Astrocyte (in vitro differentiated cells and primary cell): ENCODE data around the gene DMTF1. TPM values are rescaled to one million over a fixed set of nuclear protein-coding genes. Genes with fewer than 3 reads are reported as not detected.
"Not testable (repeated sequence)": the region's sequence is repeated elsewhere in the genome, so short reads cannot be mapped to it uniquely, and the experiment has no call there.

Source experiments
- DNase-seq: peaks from one replicate; pipeline ENCODE4 v3.0.0-alpha.2; 2010; ENCODE audit warnings: low read depth
- FAIRE-seq: peaks from 2 replicates; lab custom pipeline; 2011; peaks lifted over from hg19 to GRCh38; lab: Jason Lieb, UNC
- H2AFZ ChIP-seq: 2 replicates; pipeline ENCODE4 v1.6.0; 2012; ENCODE audit warnings: low read depth, low read length, inconsistent platforms
- H3K27ac ChIP-seq: 2 replicates; pipeline ENCODE4 v1.5.1; 2011; ENCODE audit warnings: low read depth, low read length, inconsistent platforms
- H3K27me3 ChIP-seq: 2 replicates; pipeline ENCODE4 v1.6.0; 2011; ENCODE audit warnings: low read length, inconsistent platforms; ENCODE audit not compliant: insufficient read depth
- H3K36me3 ChIP-seq: 2 replicates; pipeline ENCODE4 v1.5.1; 2011; ENCODE audit warnings: low read length, inconsistent platforms; ENCODE audit not compliant: insufficient read depth
- H3K4me1 ChIP-seq: 2 replicates; pipeline ENCODE4 v1.5.1; 2011; ENCODE audit warnings: low read length, inconsistent platforms; ENCODE audit not compliant: insufficient read depth
- H3K4me2 ChIP-seq: 2 replicates; pipeline ENCODE4 v1.6.0; 2012; ENCODE audit warnings: low read length, inconsistent platforms
- H3K4me3 ChIP-seq: 2 replicates; pipeline ENCODE4 v1.5.1; 2011; ENCODE audit warnings: low read depth, mild to moderate bottlenecking, low read length, inconsistent platforms; ENCODE audit not compliant: insufficient read depth
- H3K79me2 ChIP-seq: 2 replicates; pipeline ENCODE4 v1.6.0; 2012; ENCODE audit warnings: mild to moderate bottlenecking, low read length, inconsistent platforms; ENCODE audit not compliant: insufficient read depth
- H3K9ac ChIP-seq: 2 replicates; pipeline ENCODE4 v1.6.0; 2012; ENCODE audit warnings: mild to moderate bottlenecking, low read length, inconsistent platforms
- H3K9me3 ChIP-seq: 2 replicates; pipeline ENCODE4 v1.5.1; 2012; ENCODE audit warnings: low read depth, mild to moderate bottlenecking, low read length, inconsistent platforms; ENCODE audit not compliant: insufficient read depth
- H4K20me1 ChIP-seq: 2 replicates; pipeline ENCODE4 v1.6.0; 2012; ENCODE audit warnings: low read length, inconsistent platforms; ENCODE audit not compliant: insufficient read depth
- H3K27ac Mint-ChIP-seq: one replicate; pipeline ENCODE4 v1.8.0; 2021; ENCODE audit warnings: mild to moderate bottlenecking, mixed read lengths; ENCODE audit not compliant: unreplicated experiment
- H3K27me3 Mint-ChIP-seq: one replicate; pipeline ENCODE4 v1.8.0; 2021; ENCODE audit warnings: low read depth, mixed read lengths; ENCODE audit not compliant: unreplicated experiment
- H3K36me3 Mint-ChIP-seq: one replicate; pipeline ENCODE4 v1.8.0; 2021; ENCODE audit warnings: low read depth, mixed read lengths; ENCODE audit not compliant: unreplicated experiment
- H3K4me1 Mint-ChIP-seq: one replicate; pipeline ENCODE4 v1.8.0; 2021; ENCODE audit warnings: low read depth, mixed read lengths; ENCODE audit not compliant: unreplicated experiment
- H3K4me3 Mint-ChIP-seq: one replicate; pipeline ENCODE4 v1.8.0; 2021; ENCODE audit warnings: mild to moderate bottlenecking, moderate library complexity, mixed read lengths; ENCODE audit not compliant: unreplicated experiment
- H3K9me3 Mint-ChIP-seq: one replicate; pipeline ENCODE4 v1.8.0; 2021; ENCODE audit warnings: mild to moderate bottlenecking, mixed read lengths; ENCODE audit not compliant: unreplicated experiment
- EZH2 ChIP-seq: IDR thresholded peaks from 2 replicates; pipeline ENCODE4 v1.6.1; 2012; ENCODE audit warnings: mild to moderate bottlenecking, low read length, inconsistent platforms; ENCODE audit not compliant: insufficient read depth
- total RNA-seq: library from RNA; stranded (reverse); gene quantifications from 2 replicates; pipeline ENCODE4 v1.2.1, GENCODE V29; 2021
- TF ChIP-seq, protein P1 (sequence below): IDR thresholded peaks from 2 replicates; pipeline ENCODE4 v1.5.1; 2011; ENCODE audit warnings: low read depth, mild to moderate bottlenecking, inconsistent platforms, low read length, moderate library complexity; ENCODE audit not compliant: insufficient read depth

Gene DMTF1
- total RNA-seq, 1 donor from 2014 or later: 89.2 TPM

DNA sequence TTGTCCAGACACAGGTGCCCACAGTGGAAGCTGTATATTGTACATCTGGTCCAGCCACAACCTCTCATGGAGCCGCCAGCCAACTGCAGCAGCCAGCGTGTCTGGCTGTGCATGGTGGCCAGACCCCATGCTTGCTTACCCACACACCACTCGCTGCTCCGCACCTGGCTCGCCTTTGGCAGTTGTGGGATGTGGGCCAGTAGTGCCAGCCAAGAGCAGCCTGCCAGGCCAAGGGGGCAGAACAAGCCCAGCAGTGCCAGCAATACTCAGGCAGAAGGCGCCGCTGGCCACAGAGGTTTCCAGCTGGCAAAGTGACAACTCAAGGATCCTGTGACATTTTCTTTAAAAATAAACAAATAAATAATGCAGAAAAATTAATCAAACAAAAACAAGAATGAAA, 79.0 kb downstream of the DMTF1 start:
- FAIRE-seq (no peak), DNase-seq (no peak)
- H3K27me3 ChIP-seq: peaks cover 9% of the 10 kb centered on the region
- no peaks in the 10 kb centered on the region for H4K20me1 ChIP-seq
- H3K9me3 ChIP-seq: no peaks in the 10 kb centered on the region
- H3K4me1 Mint-ChIP-seq: peaks cover 3% of the 10 kb centered on the region
- no peak overlapping the region for H3K9ac ChIP-seq
- no peaks in the 10 kb centered on the region for H3K4me1 ChIP-seq
- H3K9me3 Mint-ChIP-seq: peaks cover 1% of the 10 kb centered on the region
- no peaks in the 10 kb centered on the region for H3K36me3 ChIP-seq
- TF ChIP-seq, protein P1, sequence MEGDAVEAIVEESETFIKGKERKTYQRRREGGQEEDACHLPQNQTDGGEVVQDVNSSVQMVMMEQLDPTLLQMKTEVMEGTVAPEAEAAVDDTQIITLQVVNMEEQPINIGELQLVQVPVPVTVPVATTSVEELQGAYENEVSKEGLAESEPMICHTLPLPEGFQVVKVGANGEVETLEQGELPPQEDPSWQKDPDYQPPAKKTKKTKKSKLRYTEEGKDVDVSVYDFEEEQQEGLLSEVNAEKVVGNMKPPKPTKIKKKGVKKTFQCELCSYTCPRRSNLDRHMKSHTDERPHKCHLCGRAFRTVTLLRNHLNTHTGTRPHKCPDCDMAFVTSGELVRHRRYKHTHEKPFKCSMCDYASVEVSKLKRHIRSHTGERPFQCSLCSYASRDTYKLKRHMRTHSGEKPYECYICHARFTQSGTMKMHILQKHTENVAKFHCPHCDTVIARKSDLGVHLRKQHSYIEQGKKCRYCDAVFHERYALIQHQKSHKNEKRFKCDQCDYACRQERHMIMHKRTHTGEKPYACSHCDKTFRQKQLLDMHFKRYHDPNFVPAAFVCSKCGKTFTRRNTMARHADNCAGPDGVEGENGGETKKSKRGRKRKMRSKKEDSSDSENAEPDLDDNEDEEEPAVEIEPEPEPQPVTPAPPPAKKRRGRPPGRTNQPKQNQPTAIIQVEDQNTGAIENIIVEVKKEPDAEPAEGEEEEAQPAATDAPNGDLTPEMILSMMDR: no peak
- no peak for TF ChIP-seq EZH2
- no peak overlapping the region for H3K4me3 ChIP-seq
- H3K4me3 Mint-ChIP-seq: no peak overlapping the region
- H3K27ac ChIP-seq: no peak overlapping the region
- H3K36me3 Mint-ChIP-seq: no peaks in the 10 kb centered on the region
- no peak overlapping the region for H2AFZ ChIP-seq
- H3K27ac Mint-ChIP-seq: no peak overlapping the region
- H3K27me3 Mint-ChIP-seq: peaks cover 8% of the 10 kb centered on the region
- no peaks in the 10 kb centered on the region for H3K79me2 ChIP-seq
- H3K4me2 ChIP-seq: no peak overlapping the region

DNA sequence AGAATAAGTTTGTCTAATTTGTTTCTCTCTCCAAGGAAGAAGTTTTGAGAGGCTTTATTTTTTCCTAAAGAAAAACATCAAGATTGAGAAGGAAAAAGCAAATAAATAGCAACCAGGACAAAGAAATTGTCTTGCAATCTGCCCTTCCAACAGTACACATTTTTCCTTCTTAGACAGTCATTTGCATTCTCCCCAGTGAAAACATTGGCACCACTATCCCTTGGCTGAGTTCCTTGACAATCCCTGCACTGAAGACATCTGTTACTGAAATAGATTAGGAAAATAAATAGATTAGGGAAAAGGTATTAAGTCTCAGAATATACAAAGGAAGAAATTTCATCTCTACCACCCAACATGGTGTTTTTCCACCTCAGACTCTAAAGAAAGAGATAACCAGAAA, 79.5 kb downstream of the DMTF1 start:
- H3K27ac Mint-ChIP-seq: no peak overlapping the region
- no peaks in the 10 kb centered on the region for H4K20me1 ChIP-seq
- no peak overlapping the region for H3K27ac ChIP-seq
- H3K9me3 Mint-ChIP-seq: peaks cover 1% of the 10 kb centered on the region
- H3K4me2 ChIP-seq: no peak overlapping the region
- H3K36me3 ChIP-seq: no peaks in the 10 kb centered on the region
- FAIRE-seq: no peak
- H3K27me3 Mint-ChIP-seq: peaks cover 7% of the 10 kb centered on the region
- H3K27me3 ChIP-seq: peaks cover 7% of the 10 kb centered on the region
- no peak overlapping the region for H3K4me3 Mint-ChIP-seq
- no peak overlapping the region for H3K9ac ChIP-seq
- TF ChIP-seq, protein P1: no peak
- TF ChIP-seq EZH2: no peak
- no peak overlapping the region for H3K4me3 ChIP-seq
- no peaks in the 10 kb centered on the region for H3K36me3 Mint-ChIP-seq
- peaks cover 3% of the 10 kb centered on the region for H3K4me1 Mint-ChIP-seq
- no peaks in the 10 kb centered on the region for H3K9me3 ChIP-seq
- H2AFZ ChIP-seq: no peak overlapping the region
- no peaks in the 10 kb centered on the region for H3K79me2 ChIP-seq
- H3K4me1 ChIP-seq: no peaks in the 10 kb centered on the region
- DNase-seq: no peak

DNA sequence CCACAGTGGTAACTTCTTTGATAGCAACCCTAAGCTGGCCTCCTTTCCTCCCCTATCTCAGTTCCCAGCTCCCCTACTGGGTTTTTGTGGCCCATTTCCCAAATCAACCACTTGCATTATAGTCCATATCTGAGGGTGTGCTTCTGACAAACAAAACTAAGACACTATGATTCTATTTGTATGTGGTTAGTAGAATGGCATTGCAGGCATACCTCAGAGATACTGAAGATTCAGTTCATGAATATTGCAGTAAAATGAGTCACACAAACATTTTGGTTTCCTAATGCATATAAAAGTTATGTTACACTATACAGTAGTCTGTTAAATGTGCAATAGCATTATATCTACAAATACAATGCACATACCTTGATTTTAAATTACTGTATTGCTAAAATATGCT, 82.7 kb downstream of the DMTF1 start:
- H3K27ac Mint-ChIP-seq: no peak overlapping the region
- TF ChIP-seq, protein P1: no peak
- TF ChIP-seq EZH2: no peak
- peak; percentile 9 for FAIRE-seq
- peaks cover 1% of the 10 kb centered on the region for H3K9me3 Mint-ChIP-seq
- Histone ChIP-seq H3K4me2 (no peak overlapping the region), H3K36me3 (no peaks in the 10 kb centered on the region), H2AFZ (no peak overlapping the region), H3K27ac (no peak overlapping the region), H3K9ac (no peak overlapping the region), H3K79me2 (no peaks in the 10 kb centered on the region), H4K20me1 (no peaks in the 10 kb centered on the region), H3K4me3 (no peak overlapping the region), H3K4me1 (no peaks in the 10 kb centered on the region), H3K27me3 (peaks cover 7% of the 10 kb centered on the region), H3K9me3 (no peaks in the 10 kb centered on the region)
- H3K4me1 Mint-ChIP-seq: peaks cover 3% of the 10 kb centered on the region
- DNase-seq: peak; percentile 22
- H3K36me3 Mint-ChIP-seq: no peaks in the 10 kb centered on the region
- peaks cover 2% of the 10 kb centered on the region for H3K27me3 Mint-ChIP-seq
- H3K4me3 Mint-ChIP-seq: no peak overlapping the region

DNA sequence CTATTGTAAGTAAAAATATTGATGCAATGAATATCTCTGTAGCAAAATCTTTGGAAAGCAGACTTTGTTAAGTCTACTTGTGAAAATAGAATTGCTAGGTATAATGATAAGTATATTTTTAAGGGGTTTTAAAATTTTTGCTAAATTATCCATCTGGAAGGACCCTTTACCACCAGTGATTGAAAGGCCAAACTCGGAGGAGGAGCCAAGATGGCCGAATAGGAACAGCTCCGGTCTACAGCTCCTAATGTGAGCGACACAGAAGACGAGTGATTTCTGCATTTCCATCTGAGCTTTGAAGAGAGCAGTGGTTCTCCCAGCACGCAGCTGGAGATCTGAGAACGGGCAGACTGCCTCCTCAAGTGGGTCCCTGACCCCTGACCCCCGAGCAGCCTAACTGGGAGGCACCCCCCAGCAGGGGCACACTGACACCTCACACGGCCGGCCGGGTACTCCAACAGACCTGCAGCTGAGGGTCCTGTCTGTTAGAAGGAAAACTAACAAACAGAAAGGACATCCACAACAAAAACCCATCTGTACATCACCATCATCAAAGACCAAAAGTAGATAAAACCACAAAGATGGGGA, 86.3 kb downstream of the DMTF1 start:
- H3K9me3 Mint-ChIP-seq, FAIRE-seq, H3K4me3 ChIP-seq, DNase-seq, H3K9ac ChIP-seq, H3K36me3 Mint-ChIP-seq, H3K27me3 Mint-ChIP-seq, H3K27ac Mint-ChIP-seq, H3K4me1 ChIP-seq, H3K4me3 Mint-ChIP-seq, H3K36me3 ChIP-seq, H3K79me2 ChIP-seq, H4K20me1 ChIP-seq, H3K27ac ChIP-seq, H3K9me3 ChIP-seq, H3K4me2 ChIP-seq, H3K27me3 ChIP-seq, H2AFZ ChIP-seq, H3K4me1 Mint-ChIP-seq: not testable (repeated sequence)
